A673 (cell line): ENCODE results near the gene HDAC4. TPM values are rescaled to one million over a fixed set of nuclear protein-coding genes. Genes with fewer than 3 reads are reported as not detected.

ENCODE experiments used
- BruUV-seq: library from RNA; stranded (reverse); fragments of 400-500 nt; replicated peaks from 2 replicates; lab custom pipeline; 2021; lab: Mats Ljungman, UMichigan
- CTCF ChIA-PET: fragments of 300-600 bp; sonication (Branson Sonifier 250); formaldehyde crosslinking; loops from one replicate; lab custom pipeline; 2022; ENCODE audit warnings: antibody characterized with exemption; lab: Charles Lee
- POLR2A ChIA-PET: fragments of 300-600 bp; sonication (Branson Sonifier 250); formaldehyde crosslinking; loops from one replicate; lab custom pipeline; 2022; ENCODE audit warnings: antibody characterized with exemption; ENCODE audit not compliant: low non-redundant PET; lab: Charles Lee
- DNase-seq: peaks from one replicate; pipeline ENCODE4 v3.0.0-alpha.2; 2015; ENCODE audit warnings: low spot score
- H3K27ac ChIP-seq: fragments of 200-600 bp; sonication (generic); 2 replicates; pipeline ENCODE4 v1.5.1; 2016; ENCODE audit warnings: mixed run types, low read depth, mild to moderate bottlenecking, mixed read lengths, antibody characterized with exemption, low read length; ENCODE audit not compliant: poor library complexity, severe bottlenecking
- H3K27me3 ChIP-seq: fragments of 200-600 bp; sonication (generic); replicated peaks from 2 replicates; pipeline ENCODE4 v1.6.1; 2017; ENCODE audit warnings: mixed run types, low read depth, mild to moderate bottlenecking, mixed read lengths, antibody characterized with exemption, low read length; ENCODE audit not compliant: insufficient read depth, poor library complexity
- H3K36me3 ChIP-seq: fragments of 200-600 bp; sonication (generic); 2 replicates; pipeline ENCODE4 v1.6.1; 2016; ENCODE audit warnings: mixed run types, mild to moderate bottlenecking, mixed read lengths, antibody characterized with exemption, low read length; ENCODE audit not compliant: insufficient read depth, poor library complexity, severe bottlenecking
- H3K4me1 ChIP-seq: fragments of 200-600 bp; sonication (generic); 2 replicates; pipeline ENCODE4 v1.6.1; 2017; ENCODE audit warnings: mixed run types, mild to moderate bottlenecking, mixed read lengths, antibody characterized with exemption, low read length; ENCODE audit not compliant: insufficient read depth, poor library complexity, severe bottlenecking
- H3K4me3 ChIP-seq: fragments of 200-600 bp; sonication (generic); 2 replicates; pipeline ENCODE4 v1.5.1; 2016; ENCODE audit warnings: low read depth, mixed run types, mild to moderate bottlenecking, mixed read lengths, low read length; ENCODE audit not compliant: poor library complexity, severe bottlenecking
- H3K9me3 ChIP-seq: fragments of 200-600 bp; sonication (generic); 2 replicates; pipeline ENCODE4 v1.6.1; 2016; ENCODE audit warnings: mixed run types, low read depth, mild to moderate bottlenecking, mixed read lengths, antibody characterized with exemption, low read length; ENCODE audit not compliant: poor library complexity, severe bottlenecking
- EZH2 ChIP-seq: fragments of 200-600 bp; sonication (generic); IDR thresholded peaks from 2 replicates; pipeline ENCODE4 v1.6.1; 2017; ENCODE audit warnings: borderline replicate concordance, low read depth, mild to moderate bottlenecking, mixed read lengths, antibody characterized with exemption, low read length; ENCODE audit not compliant: poor library complexity, severe bottlenecking
- intact Hi-C: fragments of 100-400 bp; cut with micrococcal nuclease; formaldehyde crosslinking; loops from one replicate; pipeline ENCODE4 v1.10.0; 2022; ENCODE audit not compliant: unreplicated experiment
- total RNA-seq: library from RNA; stranded (reverse); gene quantifications from 2 replicates; pipeline ENCODE4 v1.2.3, GENCODE V29; 2021
- TF ChIP-seq, protein P1 (sequence below): fragments of 300-800, 200-600 bp; sonication (generic); conservative IDR thresholded peaks from 2 replicates; pipeline ENCODE4 v1.5.1; 2017; ENCODE audit warnings: low read depth, mild to moderate bottlenecking, antibody characterized with exemption, low read length, moderate library complexity, mixed read lengths

HDAC4 gene
- total RNA-seq, 1 experiment from 2014 or later = 40.0 TPM

DNA sequence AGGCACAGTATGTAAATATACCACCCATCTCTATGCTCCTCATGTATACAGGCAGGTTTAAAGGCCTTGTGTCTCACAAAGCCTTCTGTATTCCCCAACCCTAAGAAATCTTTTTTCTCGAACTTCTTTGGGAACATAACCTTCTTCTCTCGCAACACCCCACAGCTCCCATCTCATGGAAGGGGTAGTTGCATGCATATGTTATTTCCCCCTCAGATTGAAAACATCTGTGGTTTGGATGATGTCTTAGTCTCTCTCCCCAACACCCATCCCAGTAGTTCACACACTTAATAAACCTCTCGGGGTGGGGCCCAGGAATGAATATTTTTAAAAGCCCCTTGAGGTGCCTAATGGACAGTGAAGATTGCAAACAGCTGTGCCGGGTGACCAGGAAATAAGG, 21.0 kb upstream of the HDAC4 start:
- H3K27me3 ChIP-seq = peaks cover 28% of the 10 kb centered on the region
- no peak for TF ChIP-seq EZH2
- TF ChIP-seq, protein P1, sequence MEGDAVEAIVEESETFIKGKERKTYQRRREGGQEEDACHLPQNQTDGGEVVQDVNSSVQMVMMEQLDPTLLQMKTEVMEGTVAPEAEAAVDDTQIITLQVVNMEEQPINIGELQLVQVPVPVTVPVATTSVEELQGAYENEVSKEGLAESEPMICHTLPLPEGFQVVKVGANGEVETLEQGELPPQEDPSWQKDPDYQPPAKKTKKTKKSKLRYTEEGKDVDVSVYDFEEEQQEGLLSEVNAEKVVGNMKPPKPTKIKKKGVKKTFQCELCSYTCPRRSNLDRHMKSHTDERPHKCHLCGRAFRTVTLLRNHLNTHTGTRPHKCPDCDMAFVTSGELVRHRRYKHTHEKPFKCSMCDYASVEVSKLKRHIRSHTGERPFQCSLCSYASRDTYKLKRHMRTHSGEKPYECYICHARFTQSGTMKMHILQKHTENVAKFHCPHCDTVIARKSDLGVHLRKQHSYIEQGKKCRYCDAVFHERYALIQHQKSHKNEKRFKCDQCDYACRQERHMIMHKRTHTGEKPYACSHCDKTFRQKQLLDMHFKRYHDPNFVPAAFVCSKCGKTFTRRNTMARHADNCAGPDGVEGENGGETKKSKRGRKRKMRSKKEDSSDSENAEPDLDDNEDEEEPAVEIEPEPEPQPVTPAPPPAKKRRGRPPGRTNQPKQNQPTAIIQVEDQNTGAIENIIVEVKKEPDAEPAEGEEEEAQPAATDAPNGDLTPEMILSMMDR = no peak
- BruUV-seq = no TSS peak
- H3K4me1 ChIP-seq = no peaks in the 10 kb centered on the region
- no peak overlapping the region for H3K4me3 ChIP-seq
- H3K36me3 ChIP-seq = no peaks in the 10 kb centered on the region
- intact Hi-C loops = no loop called here
- ChIA-PET CTCF (no interaction called here), POLR2A (no interaction called here)
- no peak overlapping the region for H3K27ac ChIP-seq
- no peaks in the 10 kb centered on the region for H3K9me3 ChIP-seq
- DNase-seq = no peak

DNA sequence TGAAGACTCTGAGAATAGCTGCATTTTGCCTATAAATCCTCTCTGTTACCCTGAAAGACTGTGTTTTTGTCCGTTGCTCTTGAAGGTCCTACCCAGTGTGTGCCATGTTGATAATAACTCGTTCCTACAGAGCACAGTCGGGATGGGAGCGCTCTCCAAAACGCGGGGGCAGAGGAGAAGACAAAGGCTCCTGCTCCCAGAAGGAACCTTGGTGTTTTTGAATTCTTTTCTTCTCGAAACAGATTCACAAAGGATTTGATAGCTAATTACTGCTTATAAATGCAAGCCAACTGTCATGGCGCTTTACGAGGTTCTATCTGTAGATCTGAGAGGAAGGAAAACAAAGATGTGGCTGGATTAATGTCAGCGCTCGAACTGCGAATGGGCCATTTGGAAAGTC, 19.3 kb upstream of the HDAC4 start:
- Histone ChIP-seq H3K4me3 (no peak overlapping the region), H3K9me3 (no peaks in the 10 kb centered on the region), H3K36me3 (no peaks in the 10 kb centered on the region), H3K27ac (no peak overlapping the region), H3K4me1 (no peaks in the 10 kb centered on the region), H3K27me3 (peaks cover 28% of the 10 kb centered on the region)
- CTCF ChIA-PET = no interaction called here
- DNase-seq = no peak
- TF ChIP-seq, protein P1 = no peak
- no peak for TF ChIP-seq EZH2
- intact Hi-C loops = no loop called here
- POLR2A ChIA-PET = no interaction called here
- no TSS peak for BruUV-seq

DNA sequence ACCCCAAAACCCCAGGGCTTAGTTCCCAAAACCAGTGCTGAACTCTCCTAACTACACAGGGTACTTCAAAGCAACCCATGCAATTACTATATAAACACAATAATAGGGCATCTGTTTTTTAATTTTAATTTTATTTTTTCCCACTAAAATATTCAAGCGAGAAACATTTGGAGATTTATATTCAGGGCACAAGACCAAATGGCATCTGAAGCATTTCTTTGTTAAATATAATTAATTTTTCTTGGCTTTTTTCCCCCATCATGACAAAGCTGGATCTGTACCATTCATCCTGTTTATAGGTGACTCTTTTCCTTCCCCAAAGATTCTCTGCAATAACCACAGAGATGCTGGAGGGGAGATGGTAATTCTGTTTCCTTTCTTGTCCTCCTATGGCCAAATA, 18.1 kb upstream of the HDAC4 start:
- H3K4me3 ChIP-seq = no peak overlapping the region
- H3K36me3 ChIP-seq = no peaks in the 10 kb centered on the region
- CTCF ChIA-PET = no interaction called here
- POLR2A ChIA-PET = no interaction called here
- no TSS peak for BruUV-seq
- no peak overlapping the region for H3K27ac ChIP-seq
- H3K27me3 ChIP-seq = peaks cover 26% of the 10 kb centered on the region
- no peaks in the 10 kb centered on the region for H3K9me3 ChIP-seq
- H3K4me1 ChIP-seq = no peaks in the 10 kb centered on the region
- TF ChIP-seq, protein P1 = no peak
- TF ChIP-seq EZH2 = no peak
- DNase-seq = no peak
- intact Hi-C loops = no loop called here
